Right renal pelvis (tissue), 4 donors: Measurements from ENCODE around the gene PRICKLE2. TPM values are rescaled to one million over a fixed set of nuclear protein-coding genes. Genes with fewer than 3 reads are reported as not detected.

Source experiments
- DNase-seq, 4 donors: peaks; one replicate each; pipeline ENCODE4 v3.0.0-alpha.2; 2013; ENCODE audit warnings: low read depth in 4 of 4, low spot score in 3 of 4, missing footprints in 1 of 4
- polyA plus RNA-seq, 4 donors: library from polyadenylated mRNA; unstranded; fragments of 120-200 nt; gene quantifications; one replicate each; pipeline ENCODE4 v1.2.1, GENCODE V29; 2013; ENCODE audit not compliant: insufficient read length in 4 of 4

Gene PRICKLE2
- polyA plus RNA-seq, 4 donors, result 17.4 to 20.3 (median 19.8) TPM

- DNase-seq, result no peak
Measured at GRCh38 chr3:64081235-64081630, 144.0 kb downstream of the PRICKLE2 start.

DNA sequence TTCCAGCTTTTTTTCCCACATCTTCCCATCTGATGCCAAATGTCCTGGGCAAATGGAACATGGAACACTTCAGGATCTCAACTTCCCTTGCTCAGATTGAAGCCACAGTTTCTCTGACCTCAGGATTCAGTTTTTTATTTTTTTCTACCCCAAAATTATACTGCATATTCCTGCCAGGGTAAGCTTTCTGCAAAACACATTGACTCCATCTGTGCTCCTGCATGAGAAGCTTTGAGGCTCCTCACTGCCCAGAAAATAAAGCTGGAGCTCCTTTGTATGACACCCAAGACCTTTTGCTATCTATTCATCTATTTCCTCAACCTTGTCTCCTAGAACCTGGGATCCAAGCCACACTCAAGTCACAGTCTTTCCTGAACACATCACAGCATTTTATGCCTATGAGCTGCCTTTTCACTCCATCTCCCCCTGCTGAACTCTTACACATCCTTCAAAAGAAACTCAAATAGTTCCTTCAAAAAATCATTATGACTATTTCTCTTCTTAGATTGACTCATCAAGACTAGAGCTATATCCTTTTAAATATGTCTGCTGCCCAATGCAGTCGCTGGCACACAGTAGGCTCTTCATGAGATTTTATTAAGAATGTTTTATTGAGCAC is 144.5 kb downstream of the PRICKLE2 start:
- no peak for DNase-seq

DNA sequence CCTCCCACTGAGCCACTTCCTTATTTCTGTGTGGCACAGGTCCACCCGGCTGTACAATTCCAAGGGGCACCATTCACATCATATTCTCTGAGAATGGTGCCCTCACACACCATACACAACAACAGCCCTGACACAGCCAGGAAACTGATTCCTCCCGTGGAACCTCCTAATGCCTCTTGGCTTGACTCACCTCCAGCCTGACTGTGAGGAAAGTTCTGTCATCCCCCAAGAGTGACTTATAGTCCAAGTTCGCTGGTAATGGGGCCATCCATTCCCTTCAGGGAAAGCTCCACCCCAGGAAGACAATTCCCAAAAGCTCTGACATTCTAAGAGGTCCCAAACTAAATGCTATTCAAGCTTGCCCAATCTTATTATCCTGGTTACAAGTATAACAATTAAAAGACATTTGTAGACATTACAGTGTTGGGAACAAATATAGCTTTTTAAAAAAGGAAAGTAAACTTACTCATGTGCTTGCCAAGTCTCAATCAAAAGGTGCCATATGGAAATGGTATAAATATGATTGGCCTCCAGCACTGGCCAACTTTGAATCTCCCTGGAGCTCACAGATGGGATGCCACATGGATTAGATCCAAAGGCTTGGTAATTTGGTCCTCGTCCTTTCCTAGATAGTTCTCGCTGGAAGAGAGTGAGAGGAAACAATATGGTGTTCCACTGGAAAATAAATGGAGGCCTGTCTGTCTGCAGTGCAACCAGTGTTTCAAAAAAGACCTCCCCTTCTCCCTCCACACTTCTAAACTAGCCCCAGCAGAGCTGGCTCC is 145.7 kb downstream of the PRICKLE2 start:
- no peak for DNase-seq

DNA sequence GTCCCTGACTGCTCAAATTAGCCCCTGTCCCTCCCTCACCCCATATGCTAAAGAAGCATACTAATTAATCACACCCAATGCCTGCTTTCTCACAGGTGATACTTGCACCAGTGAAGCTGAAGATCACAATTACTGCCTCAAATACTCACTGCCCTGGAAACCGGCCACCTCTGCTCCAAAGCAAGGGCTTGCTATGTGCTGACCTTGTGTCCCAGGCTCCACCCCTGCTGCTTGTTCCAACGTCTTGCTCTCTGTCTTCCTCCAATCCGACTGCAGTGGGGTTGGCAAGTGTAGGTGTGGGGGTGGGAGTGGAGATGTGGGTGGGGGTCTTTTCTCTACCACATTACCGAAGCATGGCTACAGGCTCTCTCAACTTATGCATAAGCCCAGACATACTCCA is 146.3 kb downstream of the PRICKLE2 start:
- DNase-seq, result no peak

- DNase-seq, result no peak
Measured at GRCh38 chr3:64074895-64075679, 150.2 kb downstream of the PRICKLE2 start.

GRCh38 chr3:64074060-64074459 is 151.2 kb downstream of the PRICKLE2 start:
- DNase-seq, result no peak

GRCh38 chr3:64073158-64073761 is 152.0 kb downstream of the PRICKLE2 start:
- DNase-seq, result no peak

GRCh38 chr3:64072126-64072525 is 153.1 kb downstream of the PRICKLE2 start:
- no peak for DNase-seq

DNA sequence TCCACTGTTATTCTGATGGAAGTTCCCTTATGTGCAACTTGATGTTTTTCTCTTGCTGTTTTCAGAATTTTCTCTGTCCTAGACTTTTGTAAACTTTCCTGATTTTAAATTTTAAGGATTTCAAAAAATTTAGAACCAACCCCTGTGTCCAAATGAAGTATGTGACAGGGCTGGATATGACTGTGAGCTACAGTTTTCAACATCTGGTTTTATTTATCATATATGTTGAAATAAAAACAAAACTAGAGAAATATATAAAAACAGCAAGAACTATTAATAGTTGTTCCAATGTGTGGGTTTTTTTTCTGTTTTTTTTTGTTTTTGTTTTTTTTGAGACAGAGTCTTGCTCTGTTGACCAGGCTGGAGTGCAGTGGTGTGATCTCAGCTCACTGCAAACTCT is 154.6 kb downstream of the PRICKLE2 start:
- no peak for DNase-seq

GRCh38 chr3:64067506-64068346 is 157.5 kb downstream of the PRICKLE2 start:
- DNase-seq, result no peak

GRCh38 chr3:64064804-64065203 is 160.5 kb downstream of the PRICKLE2 start:
- no peak for DNase-seq

DNA sequence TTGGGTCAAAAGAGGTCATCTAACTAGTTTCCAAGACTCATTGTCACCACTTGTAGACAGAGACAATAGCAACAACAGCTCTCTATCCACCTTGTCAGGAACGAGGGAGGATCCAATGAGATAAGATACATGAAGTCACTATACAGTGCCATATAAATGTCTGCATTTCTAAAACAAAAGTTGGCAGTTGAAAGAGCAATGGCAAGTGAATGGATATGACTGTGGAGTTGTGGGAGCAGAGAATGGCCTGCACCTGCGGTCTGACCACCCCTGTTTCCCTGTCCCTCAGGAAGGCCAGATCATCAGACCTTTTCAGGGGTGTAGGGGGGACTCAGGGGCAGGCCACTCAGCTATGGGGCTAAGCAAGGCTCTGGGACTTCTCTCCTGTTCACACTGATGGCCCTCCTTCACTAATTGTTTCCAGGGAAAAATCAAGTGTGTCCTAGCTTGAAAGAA is 161.3 kb downstream of the PRICKLE2 start:
- DNase-seq, result no peak

GRCh38 chr3:64063207-64063982 is 161.9 kb downstream of the PRICKLE2 start:
- no peak for DNase-seq

DNA sequence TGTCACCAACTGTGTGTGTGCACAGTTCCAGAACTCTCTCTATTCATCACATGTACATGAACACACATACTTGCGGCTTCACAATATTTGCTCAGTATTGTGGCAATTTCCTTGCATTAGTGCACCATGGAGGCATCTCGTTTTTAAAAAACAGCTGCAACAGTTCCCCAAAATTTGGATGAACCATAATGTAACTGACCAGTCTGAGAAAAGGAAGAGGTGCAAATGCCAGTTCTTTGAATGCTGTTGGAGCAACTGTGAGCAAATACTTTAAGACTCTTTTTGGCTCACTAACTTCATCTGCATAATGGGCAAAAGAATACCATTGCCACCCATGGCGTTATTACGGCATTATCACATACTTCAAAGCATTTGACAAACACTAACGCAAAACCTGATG is 163.6 kb downstream of the PRICKLE2 start:
- no peak for DNase-seq

GRCh38 chr3:64059484-64060175 is 165.6 kb downstream of the PRICKLE2 start:
- DNase-seq, result no peak

DNA sequence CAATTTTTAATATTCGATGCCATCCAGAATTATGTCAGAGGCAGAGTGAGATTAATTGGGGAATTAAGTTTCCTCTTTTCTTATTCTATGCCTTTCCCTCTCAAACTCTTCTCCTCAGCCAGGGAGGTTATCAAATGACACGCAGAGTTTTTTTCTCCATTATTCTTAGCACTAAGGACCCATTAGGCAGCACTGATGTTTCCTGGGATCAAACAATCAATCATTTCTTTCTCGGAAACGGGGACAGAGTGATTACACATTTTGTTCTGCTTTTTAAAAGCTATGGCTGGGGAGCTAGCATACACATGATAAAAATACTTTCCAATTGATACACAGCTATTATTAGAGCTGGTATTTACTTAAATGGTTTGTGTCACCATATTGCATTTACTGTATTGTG is 166.7 kb downstream of the PRICKLE2 start:
- DNase-seq, result no peak

DNA sequence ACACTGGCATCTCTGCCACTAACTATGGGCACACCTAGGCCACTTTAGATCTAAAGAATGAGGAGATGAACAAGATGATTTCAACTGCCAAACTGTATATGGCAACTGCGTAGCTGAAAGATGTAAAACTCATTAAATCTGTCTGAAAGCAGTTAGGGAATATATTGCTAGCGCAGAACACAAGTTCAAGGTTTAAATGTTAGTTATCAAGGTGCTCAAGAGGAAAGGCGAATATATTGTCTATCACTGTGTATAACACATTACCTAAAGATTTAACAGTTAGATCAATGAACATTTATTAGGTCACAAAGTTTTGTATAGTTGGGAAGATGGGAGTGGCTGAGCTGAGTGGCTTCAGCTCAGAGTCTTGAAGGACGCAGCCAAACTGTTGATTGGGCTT is 168.0 kb downstream of the PRICKLE2 start:
- no peak for DNase-seq

DNA sequence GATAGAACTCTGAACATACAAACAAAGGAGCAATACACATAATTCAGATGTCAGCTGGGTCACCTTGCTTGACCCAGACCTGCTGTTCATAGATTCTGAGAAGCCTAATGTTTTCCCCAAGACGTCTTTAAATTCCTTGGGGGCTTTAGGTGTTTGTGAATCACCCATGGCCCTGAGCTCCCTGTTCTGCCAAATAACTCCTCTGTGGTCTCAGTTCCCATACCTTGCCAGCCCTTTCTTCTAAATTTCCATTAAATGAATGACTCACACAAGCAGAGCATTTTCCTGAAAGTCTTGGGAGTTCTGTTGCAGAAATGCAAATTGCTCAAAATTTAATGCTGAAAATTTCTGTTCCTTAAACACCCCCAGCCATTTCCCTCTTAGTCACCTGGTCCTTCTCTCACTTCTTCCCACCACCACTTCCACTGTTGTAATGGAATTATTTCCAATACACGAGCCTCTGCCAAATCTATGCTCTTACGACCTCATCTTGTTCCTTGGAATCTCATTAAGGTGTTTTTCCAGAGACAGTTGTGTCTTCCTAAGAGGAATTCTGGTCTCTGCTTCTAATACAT is 168.6 kb downstream of the PRICKLE2 start:
- no peak for DNase-seq
